ENCODE results near the gene RHOB.
"Not testable (repeated sequence)": the region's sequence is repeated elsewhere in the genome, so short reads cannot be mapped to it uniquely, and the experiment has no call there.

The RHOB gene

DNA sequence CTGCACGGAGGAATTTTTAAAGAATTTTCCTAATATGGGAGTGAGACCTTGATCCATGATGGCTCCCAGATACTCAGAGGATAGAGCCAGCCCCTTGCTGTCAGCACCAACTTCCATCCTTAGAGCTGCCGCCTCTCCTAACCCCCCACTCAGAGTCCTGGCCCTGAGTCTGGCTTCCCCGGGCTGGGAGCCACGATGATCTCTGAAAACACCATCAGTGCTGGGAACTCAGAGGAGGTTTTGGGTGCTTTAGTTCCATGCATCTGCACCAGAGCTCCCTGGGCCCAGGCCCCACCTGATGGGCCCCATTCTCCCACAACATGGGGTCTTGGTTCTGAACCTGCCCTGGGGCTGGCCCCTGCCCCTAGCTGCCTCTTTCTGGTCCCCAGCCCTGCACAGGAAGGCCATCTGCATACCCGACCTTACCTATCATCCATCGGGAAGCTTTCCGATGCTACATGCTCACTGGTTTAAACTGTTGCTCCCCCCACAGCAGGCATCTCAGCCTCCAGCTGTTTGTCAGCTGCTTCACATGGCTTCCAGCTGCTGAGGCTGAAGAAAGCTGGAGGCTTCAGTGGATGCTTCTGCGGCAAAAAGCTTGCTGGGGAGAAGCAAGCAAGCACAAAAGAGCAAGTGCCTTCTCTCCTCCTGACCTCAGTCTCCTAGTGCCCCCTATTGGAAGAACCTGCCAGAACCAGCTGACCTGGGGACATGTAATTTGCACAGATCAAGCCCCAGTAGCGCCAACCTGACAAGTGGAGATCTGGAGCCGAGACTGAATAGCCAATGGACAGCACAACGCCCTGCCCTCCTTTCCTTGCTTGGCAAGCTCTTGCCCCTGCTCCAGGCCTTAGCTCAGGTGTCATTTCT, 24.2 kb upstream of the RHOB start:
- peak; percentile 19 for DNase-seq

GRCh38 chr2:20423359-20423758, 23.5 kb upstream of the RHOB start:
- no peak for DNase-seq

DNA sequence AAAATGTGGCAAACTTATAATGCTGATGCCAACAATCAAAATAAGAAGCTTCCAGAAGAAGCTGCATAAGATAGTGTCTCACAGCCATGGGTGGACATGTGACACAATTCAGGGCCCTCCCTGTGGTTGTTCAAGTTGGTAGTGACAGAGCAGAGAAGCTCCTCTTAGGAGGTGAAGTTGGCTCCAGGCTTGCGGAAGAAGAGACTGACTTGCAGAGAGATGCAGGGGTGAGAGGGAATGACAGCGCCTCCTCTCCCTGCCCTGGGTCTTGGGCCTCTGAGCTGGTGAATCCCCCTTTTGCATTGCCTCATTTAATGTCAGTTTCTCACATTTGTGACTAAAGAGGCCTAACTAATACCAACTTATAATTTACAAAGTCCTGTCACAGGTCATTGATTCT, 23.0 kb upstream of the RHOB start:
- DNase-seq = no peak

- DNase-seq = peak; percentile 75
These were observed 22.3 kb upstream of the RHOB start for GRCh38 chr2:20424300-20425290.

GRCh38 chr2:20425371-20425881, 21.4 kb upstream of the RHOB start:
- peak; percentile 71 for DNase-seq

GRCh38 chr2:20425884-20426283, 21.0 kb upstream of the RHOB start:
- no peak for DNase-seq

DNA sequence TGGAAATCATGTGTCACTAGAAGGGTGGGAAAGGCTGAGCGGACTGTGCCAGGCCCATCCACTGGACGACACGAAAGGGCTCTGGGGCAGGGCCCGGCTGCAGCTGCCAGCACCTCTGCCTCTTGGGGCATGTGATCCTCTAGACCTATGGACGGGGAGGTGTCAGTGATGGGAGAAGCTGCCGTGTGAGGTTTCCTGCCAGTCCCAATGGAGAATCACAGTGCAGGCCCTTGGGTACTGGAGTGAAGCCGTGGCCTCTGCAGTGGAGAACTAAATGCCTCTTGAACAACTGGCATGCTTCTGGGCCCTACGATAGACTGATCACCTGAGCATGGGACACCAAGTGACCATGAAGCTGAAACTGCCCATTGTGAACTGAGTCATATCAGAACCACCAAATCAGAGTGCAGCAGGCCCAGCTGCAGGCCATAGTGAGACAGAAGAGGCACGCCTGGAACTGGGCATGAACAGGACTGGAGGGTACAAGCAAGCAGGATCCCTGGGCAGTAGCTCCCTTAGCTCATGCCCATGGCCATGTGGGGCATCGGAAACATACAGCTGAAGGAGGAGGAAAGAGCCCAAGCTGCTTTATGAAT, 18.8 kb upstream of the RHOB start:
- no peak for DNase-seq

DNA sequence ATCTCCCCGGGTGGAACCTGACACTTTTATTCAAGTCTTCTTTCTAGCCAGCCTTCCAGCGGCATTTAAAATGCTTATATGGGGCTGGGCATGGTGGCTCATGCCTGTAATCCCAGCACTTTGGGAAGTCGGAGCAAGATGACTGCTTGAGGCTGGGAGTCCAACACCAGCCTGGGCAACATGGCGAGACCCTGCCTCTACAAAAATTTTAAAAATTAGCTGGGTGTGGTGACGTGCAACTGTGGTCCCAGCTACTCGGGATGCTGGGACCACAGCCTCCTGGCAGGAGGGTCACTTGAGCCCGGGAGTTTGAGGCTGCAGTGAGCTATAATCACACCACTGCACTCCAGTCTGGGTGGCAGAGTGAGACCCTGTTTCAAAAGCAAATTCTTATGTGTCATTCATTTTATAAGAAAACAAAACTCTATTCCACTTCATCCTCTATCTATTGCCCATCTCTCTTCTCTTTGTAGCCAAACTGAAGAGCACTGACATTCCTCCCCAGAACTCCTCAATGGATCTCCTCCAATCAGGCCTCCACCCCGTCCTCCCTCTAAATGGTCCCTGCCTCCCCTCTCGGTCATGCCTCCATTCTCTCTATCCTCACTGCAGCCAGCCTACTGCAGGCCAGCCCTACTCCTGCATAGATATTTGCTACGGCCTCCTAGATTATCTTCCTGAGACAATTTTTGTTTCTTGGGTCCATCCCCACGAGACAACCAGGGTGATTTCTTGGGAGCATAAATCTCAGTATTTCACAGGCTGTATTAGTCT, 18.0 kb upstream of the RHOB start:
- no peak for DNase-seq

DNA sequence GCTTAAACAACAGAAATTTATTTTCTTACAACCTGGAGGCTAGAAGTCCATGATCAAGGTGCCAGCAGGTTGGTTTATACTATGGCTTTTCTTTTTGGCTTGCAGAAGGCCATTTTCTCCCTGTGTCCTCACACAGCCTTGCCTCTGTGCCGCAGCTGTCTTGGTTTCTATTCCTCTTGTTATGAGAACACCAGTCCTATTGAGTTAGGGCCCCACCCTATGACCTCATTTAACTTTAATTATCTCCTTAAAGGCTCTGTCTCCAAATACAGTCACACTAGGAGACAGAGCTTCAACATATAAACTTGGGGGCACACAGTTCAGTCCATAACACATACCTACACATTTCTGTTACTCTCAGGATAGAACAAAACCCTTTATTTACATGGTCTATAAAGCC, 17.3 kb upstream of the RHOB start:
- peak; percentile 38 for DNase-seq

- DNase-seq = no peak
These were observed 16.8 kb upstream of the RHOB start for GRCh38 chr2:20430035-20430434.

DNA sequence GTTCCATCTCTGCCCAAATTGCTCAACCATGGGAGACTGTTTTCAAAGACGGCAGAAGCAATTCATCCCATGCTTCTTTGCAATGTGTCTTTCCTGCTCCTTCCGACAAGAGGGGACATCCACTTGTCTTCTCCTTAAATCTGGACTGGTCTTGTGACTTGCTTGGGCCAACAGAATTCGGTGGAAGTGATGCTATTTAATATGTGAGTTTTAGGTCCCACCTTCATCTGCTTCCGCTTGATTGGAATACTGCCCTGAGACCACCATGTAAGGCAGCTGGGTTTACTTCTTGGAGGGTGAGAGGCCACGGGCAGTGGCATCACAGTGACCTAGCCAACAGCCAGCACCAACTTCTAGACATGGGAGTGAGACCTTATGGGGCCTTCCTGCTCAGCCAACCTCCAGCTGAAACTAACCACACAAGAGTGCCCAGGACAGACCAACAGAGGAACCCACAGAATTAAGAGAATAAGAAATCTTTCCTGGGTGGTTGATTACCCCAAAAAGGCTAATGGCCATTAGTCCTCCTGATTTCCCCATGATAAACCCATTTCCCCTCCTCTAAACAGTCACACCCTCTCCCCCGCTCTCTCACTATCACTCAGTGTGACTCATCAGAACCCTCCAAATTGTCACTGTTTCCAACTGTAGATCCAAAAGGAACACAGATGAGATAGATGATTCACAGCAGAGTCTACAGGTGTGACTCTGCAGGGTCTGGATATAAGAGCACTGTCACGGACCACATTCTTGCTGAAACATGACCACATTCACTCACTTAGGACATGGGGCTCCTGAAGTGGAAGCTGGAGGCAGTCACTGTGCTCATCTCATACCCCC, 16.2 kb upstream of the RHOB start:
- DNase-seq = peak; percentile 37

DNA sequence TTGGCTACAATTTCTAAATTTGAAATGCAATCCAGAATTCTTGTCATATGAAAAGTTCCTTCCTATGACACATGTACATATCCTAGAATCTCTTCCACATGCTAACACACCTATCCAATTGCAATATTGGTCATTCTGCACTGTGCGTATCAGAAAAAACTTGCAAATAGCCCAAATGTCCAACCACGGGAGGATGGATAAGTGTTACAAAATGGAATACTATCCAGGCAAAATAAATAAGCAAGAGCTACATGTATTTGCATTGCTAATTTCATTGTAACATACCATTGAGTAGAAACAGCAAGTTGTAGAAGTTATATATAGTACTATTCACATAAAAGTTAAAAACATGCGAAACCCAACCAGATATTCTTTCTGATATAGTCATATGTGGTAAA, 15.6 kb upstream of the RHOB start:
- DNase-seq = no peak

DNA sequence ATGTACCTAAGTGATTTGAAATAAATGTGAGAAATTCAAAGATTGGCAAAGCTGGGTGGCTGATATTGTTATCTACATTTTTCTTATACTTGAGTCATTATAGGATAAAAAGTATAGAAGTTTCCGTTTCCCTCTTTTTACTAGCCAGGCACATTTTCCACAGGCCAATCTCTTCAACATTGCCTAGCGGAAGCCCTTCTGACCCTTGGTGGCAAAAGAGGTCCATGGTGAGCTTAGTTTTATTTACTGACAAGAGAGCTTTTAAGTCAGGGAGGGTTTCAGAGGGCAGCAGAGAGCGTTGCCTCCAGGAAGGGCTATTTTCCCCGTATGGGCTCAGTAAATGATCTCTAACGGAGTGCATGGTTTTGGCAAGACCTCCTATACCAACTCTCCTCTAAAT, 15.1 kb upstream of the RHOB start:
- DNase-seq = no peak

GRCh38 chr2:20432714-20433113, 14.2 kb upstream of the RHOB start:
- DNase-seq = no peak

GRCh38 chr2:20433249-20433648, 13.6 kb upstream of the RHOB start:
- no peak for DNase-seq

- DNase-seq = no peak
These were observed 12.8 kb upstream of the RHOB start for GRCh38 chr2:20433946-20434553.

DNA sequence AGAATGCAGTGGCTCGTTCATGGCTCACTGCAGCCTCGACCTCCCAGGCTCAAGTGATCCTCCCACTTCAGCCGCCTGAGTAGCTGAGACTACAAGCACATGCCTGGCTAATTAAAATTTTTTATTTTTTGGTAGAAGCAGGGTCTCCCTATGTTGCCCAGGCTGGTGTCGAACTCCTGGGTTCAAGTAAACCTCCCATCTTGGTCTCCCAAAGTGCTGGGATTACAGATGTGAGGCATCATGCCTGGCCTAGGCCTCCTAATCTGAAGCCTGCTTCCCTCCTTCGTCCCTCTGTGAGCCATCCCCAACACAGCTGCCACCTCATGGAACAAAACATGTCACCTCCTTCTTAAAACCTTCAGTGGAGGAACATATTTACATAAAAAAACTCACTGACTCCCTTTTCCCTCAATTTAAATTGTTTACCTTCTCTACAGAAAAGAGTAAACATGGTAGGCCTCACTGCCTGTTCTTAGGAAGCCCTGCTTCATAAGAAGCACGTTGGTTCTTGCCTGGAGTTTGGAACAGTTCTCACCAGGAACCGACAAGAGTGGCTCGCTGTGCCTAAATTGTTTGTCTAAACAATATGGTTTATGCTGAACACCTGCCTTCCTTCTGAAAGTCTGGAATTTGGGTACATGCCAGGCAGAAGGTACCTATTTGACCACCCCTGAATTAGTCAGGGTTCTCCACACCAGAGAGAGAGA, 12.1 kb upstream of the RHOB start:
- DNase-seq = no peak

- DNase-seq = not testable (repeated sequence)
These were observed 11.4 kb upstream of the RHOB start for GRCh38 chr2:20435456-20435855.

- DNase-seq = no peak
These were observed 10.0 kb upstream of the RHOB start for GRCh38 chr2:20436716-20437470.
